ENCODE data around the gene TUBB3.

The TUBB3 gene

GRCh38 chr16:89884041-89884421, 39.1 kb upstream of the TUBB3 start:
- H3K4me3 ChIP-seq (replicated peaks; ENCODE audit: low read depth, low read length): no peak overlapping the region
- no peak for DNase-seq (ENCODE audit: extremely low read depth, low read depth)
- no peak for TF ChIP-seq CTCF (IDR thresholded peaks at IDR 0.05; ENCODE audit: low read depth, low read length, missing control alignments)

- TF ChIP-seq CTCF (IDR thresholded peaks at IDR 0.05; ENCODE audit: low read depth, low read length, missing control alignments): no peak
These were observed 35.9 kb upstream of the TUBB3 start for GRCh38 chr16:89887243-89887642.

DNA sequence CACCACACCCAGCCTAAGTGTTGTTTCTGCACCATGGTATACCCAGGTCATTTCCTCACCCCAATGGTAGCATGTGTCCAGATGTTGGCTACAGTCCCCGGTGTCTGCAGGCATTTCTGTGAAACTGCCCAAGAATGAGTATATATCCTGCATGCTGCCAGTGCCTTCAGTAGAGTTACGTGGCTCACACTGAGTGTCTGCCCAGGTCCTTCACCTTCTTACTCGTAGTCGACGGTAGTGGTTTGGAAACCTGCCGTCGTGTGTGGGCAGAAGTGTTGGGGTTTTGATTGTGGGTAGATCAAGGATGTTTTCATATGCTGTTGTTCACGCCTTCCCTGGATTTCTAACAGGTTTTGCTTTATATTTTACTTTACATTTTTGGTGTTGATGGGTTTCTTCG, 32.9 kb upstream of the TUBB3 start:
- TF ChIP-seq CTCF (IDR thresholded peaks at IDR 0.05; ENCODE audit: low read depth, low read length, missing control alignments): no peak
- H3K4me3 ChIP-seq (replicated peaks; ENCODE audit: low read depth, low read length): no peak overlapping the region
- no peak for DNase-seq (ENCODE audit: extremely low read depth, low read depth)

More at GRCh38 chr16:89887243-89887642, 35.9 kb upstream of the TUBB3 start:
- no peak overlapping the region for H3K4me3 ChIP-seq (replicated peaks; ENCODE audit: low read depth, low read length)
- no peak for DNase-seq (ENCODE audit: extremely low read depth, low read depth)

DNA sequence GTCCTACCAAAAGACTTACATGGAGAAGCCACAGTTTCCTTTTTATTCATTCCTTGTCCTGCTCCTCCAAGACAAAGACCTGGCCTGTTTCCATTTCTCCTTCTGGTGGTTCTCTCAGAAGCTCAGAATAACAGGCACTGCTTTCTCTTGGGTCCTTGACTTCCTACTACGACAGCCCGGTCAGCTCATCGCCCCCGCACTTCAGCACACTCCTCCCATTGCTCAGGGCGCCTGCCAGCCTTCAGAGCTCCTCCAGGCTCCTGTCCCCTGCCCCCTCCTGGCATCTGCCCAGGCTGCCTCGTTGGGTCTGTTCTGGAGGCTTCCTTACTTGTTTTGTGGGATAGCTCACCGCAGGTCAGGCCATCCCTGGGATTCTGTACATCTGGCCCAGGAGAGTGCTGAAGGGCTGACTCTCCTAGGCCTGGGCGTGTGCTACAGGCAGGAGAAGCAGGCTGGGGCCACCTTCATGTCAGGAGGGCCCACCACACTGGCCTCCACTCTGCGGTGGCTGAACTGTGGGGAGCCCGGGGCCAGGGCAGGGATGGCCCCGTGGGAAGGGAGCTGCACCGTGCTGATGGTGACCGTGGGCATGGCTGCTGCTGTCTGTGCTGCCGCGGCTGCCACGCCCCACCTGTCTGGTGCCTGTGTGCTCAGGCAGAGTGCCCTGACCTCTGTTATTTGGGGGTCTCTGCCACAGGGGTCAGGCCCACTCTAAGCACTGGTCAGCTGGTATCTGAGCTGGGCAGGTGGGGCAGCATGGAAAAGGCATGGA, 32.1 kb upstream of the TUBB3 start:
- no peak for TF ChIP-seq CTCF (IDR thresholded peaks at IDR 0.05; ENCODE audit: low read depth, low read length, missing control alignments)
- H3K4me3 ChIP-seq (replicated peaks; ENCODE audit: low read depth, low read length): no peak overlapping the region
- DNase-seq (ENCODE audit: extremely low read depth, low read depth): no peak

DNA sequence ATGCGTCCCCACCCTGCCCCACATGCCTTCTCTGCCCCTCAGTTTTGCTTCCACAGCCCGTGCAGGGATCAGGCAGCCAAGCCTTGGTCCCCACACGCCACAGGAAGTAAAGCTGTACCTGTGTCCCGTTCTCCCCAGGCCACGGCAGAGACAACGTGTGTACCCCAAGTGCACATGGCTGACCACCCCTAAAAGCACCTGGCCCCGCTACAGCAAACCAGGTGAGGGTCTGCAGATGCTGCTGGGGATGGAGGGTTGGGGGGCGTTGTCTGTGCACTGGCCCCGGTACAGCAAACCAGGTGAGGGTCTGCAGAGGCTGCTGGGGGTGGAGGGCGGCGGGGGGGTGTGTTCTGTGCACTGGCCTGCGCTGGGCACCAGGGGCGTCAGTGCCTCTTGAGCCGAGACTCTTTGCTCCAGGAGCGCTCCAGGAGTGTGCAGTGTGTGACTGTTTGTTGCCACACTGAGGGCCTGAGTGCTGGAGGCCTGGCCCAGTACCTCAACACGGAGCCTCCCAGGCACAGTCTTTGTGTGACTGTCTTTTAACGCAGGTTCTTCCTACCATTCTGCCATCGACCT, 31.0 kb upstream of the TUBB3 start:
- DNase-seq (ENCODE audit: extremely low read depth, low read depth): no peak
- TF ChIP-seq CTCF (IDR thresholded peaks at IDR 0.05; ENCODE audit: low read depth, low read length, missing control alignments): no peak
- H3K4me3 ChIP-seq (replicated peaks; ENCODE audit: low read depth, low read length): no peak overlapping the region

- DNase-seq (ENCODE audit: extremely low read depth, low read depth): no peak
- no peak overlapping the region for H3K4me3 ChIP-seq (replicated peaks; ENCODE audit: low read depth, low read length)
- no peak for TF ChIP-seq CTCF (IDR thresholded peaks at IDR 0.05; ENCODE audit: low read depth, low read length, missing control alignments)
These were observed 30.5 kb upstream of the TUBB3 start for GRCh38 chr16:89892635-89893034.
